OCI-LY7 (cell line): Measurements from ENCODE around the gene NUDCD3. TPM values are rescaled to one million over a fixed set of nuclear protein-coding genes. Genes with fewer than 3 reads are reported as not detected.

Experiments
- BruUV-seq: library from RNA; stranded (reverse); fragments of 400-500 nt; replicated peaks from 2 replicates; lab custom pipeline; 2021; lab: Mats Ljungman, UMichigan
- CTCF ChIA-PET: fragments of 300-600 bp; sonication (Branson Sonifier 250); formaldehyde crosslinking; loops from one replicate; lab custom pipeline; 2022; ENCODE audit warnings: antibody characterized with exemption; ENCODE audit not compliant: unreplicated experiment; lab: Charles Lee
- POLR2A ChIA-PET: fragments of 300-600 bp; sonication (Branson Sonifier 250); formaldehyde crosslinking; loops from one replicate; lab custom pipeline; 2022; ENCODE audit warnings: antibody characterized with exemption; lab: Charles Lee
- DNase-seq: peaks from one replicate; pipeline ENCODE4 v3.0.0-alpha.2; 2015; ENCODE audit warnings: low spot score
- H2AFZ ChIP-seq: fragments of 200-600 bp; sonication (generic), shearing (Covaris generic); 2 replicates; pipeline ENCODE4 v1.6.1; 2014; ENCODE audit warnings: mild to moderate bottlenecking, antibody characterized with exemption, low read length, moderate library complexity
- H3K27ac ChIP-seq: fragments of 200-600 bp; sonication (generic); 2 replicates; pipeline ENCODE4 v1.5.1; 2014; ENCODE audit warnings: mixed run types, low read depth, mild to moderate bottlenecking, moderate library complexity, low read length, inconsistent platforms; ENCODE audit not compliant: poor library complexity, severe bottlenecking
- H3K36me3 ChIP-seq: fragments of 200-600 bp; sonication (generic); 2 replicates; pipeline ENCODE4 v1.6.1; 2014; ENCODE audit warnings: mild to moderate bottlenecking, antibody characterized with exemption, low read length, moderate library complexity, mixed read lengths; ENCODE audit not compliant: insufficient read depth
- H3K4me1 ChIP-seq: fragments of 200-600 bp; sonication (generic); 2 replicates; pipeline ENCODE4 v1.5.1; 2014; ENCODE audit warnings: mild to moderate bottlenecking, low read length; ENCODE audit not compliant: insufficient read depth, poor library complexity, severe bottlenecking
- H3K4me2 ChIP-seq: fragments of 200-600 bp; sonication (generic); 2 replicates; pipeline ENCODE4 v1.6.1; 2014; ENCODE audit warnings: mild to moderate bottlenecking, low read length
- H3K4me3 ChIP-seq: fragments of 200-600 bp; sonication (generic); 2 replicates; pipeline ENCODE4 v1.5.1; 2014; ENCODE audit warnings: mild to moderate bottlenecking, low read depth, low read length; ENCODE audit not compliant: poor library complexity, severe bottlenecking
- H3K79me2 ChIP-seq: fragments of 200-600 bp; sonication (generic); 2 replicates; pipeline ENCODE4 v1.6.1; 2016; ENCODE audit warnings: low read depth, mild to moderate bottlenecking, low read length, moderate library complexity, mixed read lengths; ENCODE audit not compliant: insufficient read depth
- H3K9me2 ChIP-seq: fragments of 200-600 bp; sonication (generic); 2 replicates; pipeline ENCODE4 v1.6.1; 2016; ENCODE audit warnings: mild to moderate bottlenecking, low read length, mixed read lengths; ENCODE audit not compliant: insufficient read depth
- H3K9me3 ChIP-seq: fragments of 200-600 bp; sonication (generic); 2 replicates; pipeline ENCODE4 v1.6.1; 2014; ENCODE audit warnings: mild to moderate bottlenecking, mixed run types, low read length, mixed read lengths
- H4K20me1 ChIP-seq: fragments of 200-600 bp; sonication (generic); 2 replicates; pipeline ENCODE4 v1.6.1; 2014; ENCODE audit warnings: mild to moderate bottlenecking, antibody characterized with exemption, low read length, moderate library complexity, mixed read lengths; ENCODE audit not compliant: insufficient read depth
- EZH2phosphoT487 ChIP-seq: fragments of 200-600 bp; sonication (generic); IDR thresholded peaks from 2 replicates; pipeline ENCODE4 v1.6.1; 2018; ENCODE audit warnings: low read depth, borderline replicate concordance, mild to moderate bottlenecking, mixed run types, antibody characterized with exemption, low read length, moderate library complexity, mixed read lengths
- intact Hi-C: fragments of 100-400 bp; cut with micrococcal nuclease; formaldehyde crosslinking; loops from one replicate; pipeline ENCODE4 v1.10.0; 2022; ENCODE audit not compliant: unreplicated experiment
- total RNA-seq, 2 experiments: library from RNA; depleted of rRNA in 1 of 2; stranded (reverse); fragments of >200 nt in 1 of 2; shearing (Covaris generic) in 1 of 2; gene quantifications; 2 replicates each; pipeline ENCODE4 v1.2.3, GENCODE V29; 2014 to 2022
- TF ChIP-seq, protein P1 (sequence below): fragments of 200-600 bp; sonication (generic); conservative IDR thresholded peaks from 2 replicates; pipeline ENCODE4 v1.5.1; 2014; ENCODE audit warnings: mild to moderate bottlenecking, antibody characterized with exemption, low read length, moderate library complexity, mixed read lengths

NUDCD3 gene
- total RNA-seq, 2 experiments from 2014 or later: 57.0 to 108 TPM

DNA sequence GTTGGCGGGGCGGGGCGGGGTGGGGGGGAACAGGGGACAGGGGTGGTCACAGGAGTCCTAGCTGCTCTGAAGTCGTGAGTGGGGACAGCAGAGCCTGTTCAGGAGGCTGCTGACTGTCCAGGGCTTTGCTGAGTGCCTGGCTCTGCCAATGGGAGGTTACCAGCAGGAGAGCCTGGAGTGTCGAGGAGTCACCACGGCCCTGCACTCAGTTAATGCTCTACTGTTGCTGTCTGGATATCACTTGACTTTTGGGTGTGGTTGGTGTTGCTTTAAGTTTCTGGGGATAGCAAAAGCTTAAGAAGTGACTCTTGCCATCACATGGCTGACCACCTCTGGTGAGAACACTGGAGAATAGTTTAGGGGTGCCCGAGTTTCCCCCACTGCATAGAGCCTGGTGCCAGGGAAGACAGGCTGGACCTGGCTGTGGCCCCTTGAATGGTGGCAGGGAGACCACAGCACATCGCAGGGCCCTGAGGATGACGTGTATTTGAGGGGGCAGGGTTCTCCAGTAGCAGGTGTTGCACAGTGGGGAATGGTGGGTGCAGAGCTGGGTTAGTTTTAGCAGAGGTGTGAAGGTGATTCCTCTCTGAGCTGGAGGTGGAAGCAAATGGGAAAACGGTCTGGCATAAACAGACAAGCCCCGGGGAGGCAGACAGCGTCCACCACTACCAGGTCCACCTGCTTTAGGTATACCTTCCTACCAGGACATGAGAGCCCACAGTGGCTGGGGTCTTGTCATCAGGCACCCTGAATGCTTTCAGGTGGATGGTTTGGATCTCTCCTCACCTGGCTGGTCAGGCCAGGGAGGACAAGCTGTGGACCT is 110.9 kb downstream of the NUDCD3 start:
- Histone ChIP-seq H2AFZ (no peak overlapping the region), H3K4me3 (no peak overlapping the region), H3K4me2 (no peak overlapping the region), H3K36me3 (peaks cover 4% of the 10 kb centered on the region; the same call in 1 of the 2 replicates), H3K27ac (no peak overlapping the region), H4K20me1 (no peaks in the 10 kb centered on the region), H3K9me3 (no peaks in the 10 kb centered on the region), H3K4me1 (peaks cover 19% of the 10 kb centered on the region), H3K9me2 (no peaks in the 10 kb centered on the region), H3K79me2 (no peaks in the 10 kb centered on the region)
- ChIA-PET POLR2A (interaction anchor here (0.7 to 1.0 kb wide), 3 partner anchors 14 to 418 kb away, joined by 3 to 4 read pairs (median 3); no protein-coding TSS in a partner anchor), CTCF (no interaction called here)
- intact Hi-C loops: no loop called here
- no peak for DNase-seq
- no TSS peak for BruUV-seq
- TF ChIP-seq, protein P1, sequence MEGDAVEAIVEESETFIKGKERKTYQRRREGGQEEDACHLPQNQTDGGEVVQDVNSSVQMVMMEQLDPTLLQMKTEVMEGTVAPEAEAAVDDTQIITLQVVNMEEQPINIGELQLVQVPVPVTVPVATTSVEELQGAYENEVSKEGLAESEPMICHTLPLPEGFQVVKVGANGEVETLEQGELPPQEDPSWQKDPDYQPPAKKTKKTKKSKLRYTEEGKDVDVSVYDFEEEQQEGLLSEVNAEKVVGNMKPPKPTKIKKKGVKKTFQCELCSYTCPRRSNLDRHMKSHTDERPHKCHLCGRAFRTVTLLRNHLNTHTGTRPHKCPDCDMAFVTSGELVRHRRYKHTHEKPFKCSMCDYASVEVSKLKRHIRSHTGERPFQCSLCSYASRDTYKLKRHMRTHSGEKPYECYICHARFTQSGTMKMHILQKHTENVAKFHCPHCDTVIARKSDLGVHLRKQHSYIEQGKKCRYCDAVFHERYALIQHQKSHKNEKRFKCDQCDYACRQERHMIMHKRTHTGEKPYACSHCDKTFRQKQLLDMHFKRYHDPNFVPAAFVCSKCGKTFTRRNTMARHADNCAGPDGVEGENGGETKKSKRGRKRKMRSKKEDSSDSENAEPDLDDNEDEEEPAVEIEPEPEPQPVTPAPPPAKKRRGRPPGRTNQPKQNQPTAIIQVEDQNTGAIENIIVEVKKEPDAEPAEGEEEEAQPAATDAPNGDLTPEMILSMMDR: no peak
- TF ChIP-seq EZH2phosphoT487: no peak

DNA sequence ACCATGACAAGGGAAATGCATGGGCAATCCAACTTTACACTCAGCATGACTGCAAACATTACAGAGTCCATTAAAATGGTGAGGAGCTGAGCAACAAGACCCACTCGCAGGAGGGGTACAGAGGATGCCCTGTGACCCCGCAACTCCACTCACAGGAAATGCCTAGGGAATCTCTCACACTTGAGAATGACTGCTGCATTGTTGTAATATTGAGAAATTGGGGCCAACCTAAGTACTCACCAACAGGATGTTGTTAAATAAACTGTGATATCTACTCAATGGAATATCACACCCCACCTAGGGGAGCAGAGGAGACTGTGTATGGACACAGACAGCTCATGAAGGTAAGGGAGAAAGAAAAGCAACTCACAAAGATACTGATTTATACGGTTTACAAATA is 111.7 kb downstream of the NUDCD3 start:
- Histone ChIP-seq H2AFZ (no peak overlapping the region), H3K9me3 (no peaks in the 10 kb centered on the region), H3K4me3 (no peak overlapping the region), H3K9me2 (no peaks in the 10 kb centered on the region), H3K36me3 (no peaks in the 10 kb centered on the region), H3K4me1 (peaks cover 19% of the 10 kb centered on the region), H3K79me2 (no peaks in the 10 kb centered on the region), H3K27ac (no peak overlapping the region), H3K4me2 (peak overlapping the region; percentile 43; the same call in 1 of the 2 replicates), H4K20me1 (no peaks in the 10 kb centered on the region)
- no peak for TF ChIP-seq EZH2phosphoT487
- TF ChIP-seq, protein P1: no peak
- CTCF ChIA-PET: no interaction called here
- intact Hi-C loops: no loop called here
- POLR2A ChIA-PET: interaction anchor here (0.7 to 0.8 kb wide), 3 partner anchors 117 to 470 kb away, joined by 3 to 7 read pairs (median 4); no protein-coding TSS in a partner anchor
- no TSS peak for BruUV-seq
- DNase-seq: no peak
